Breast epithelium (tissue), 4 donors: Measurements from ENCODE around the gene NRP1. TPM values are rescaled to one million over a fixed set of nuclear protein-coding genes. Genes with fewer than 3 reads are reported as not detected.

Experiments
- DNase-seq, 2 donors: peaks; one replicate each; pipeline ENCODE4 v3.0.0-alpha.2; 2019; ENCODE audit warnings: low spot score in 2 of 2
- H3K27ac ChIP-seq, 2 donors: fragments of 200-600 bp; sonication (generic) in 1 of 2; one replicate each; pipeline ENCODE4 v1.5.1; 2016 to 2019; ENCODE audit warnings: mild to moderate bottlenecking in 1 of 2
- H3K27me3 ChIP-seq, 2 donors: fragments of 200-600 bp; sonication (generic) in 1 of 2; one replicate each; pipeline versions ENCODE4 v1.5.1 to v1.6.0; 2017 to 2019; ENCODE audit warnings: control low read depth in 1 of 2, mild to moderate bottlenecking in 1 of 2
- H3K36me3 ChIP-seq: fragments of 200-600 bp; one replicate; pipeline ENCODE4 v1.5.1; 2019
- H3K4me1 ChIP-seq, 2 donors: fragments of 200-600 bp; sonication (generic); one replicate each; pipeline ENCODE4 v1.5.1; 2016 to 2019; ENCODE audit warnings: control low read depth in 1 of 2
- H3K4me3 ChIP-seq, 3 donors: fragments of 200-600 bp; sonication (generic); 1 replicate in 2 of 3; 2 replicates in 1 of 3; pipeline ENCODE4 v1.5.1; 2016 to 2019; ENCODE audit warnings: mild to moderate bottlenecking in 3 of 3, moderate library complexity in 2 of 3
- H3K9me3 ChIP-seq, 2 donors: fragments of 200-600 bp; sonication (generic) in 1 of 2; one replicate each; pipeline ENCODE4 v1.5.1; 2016 to 2019; ENCODE audit warnings: control low read depth in 1 of 2
- POLR2A ChIP-seq: fragments of 450-650 bp; IDR thresholded peaks from one replicate; pipeline ENCODE4 v1.6.1; 2016; ENCODE audit warnings: antibody characterized with exemption, mild to moderate bottlenecking, moderate library complexity
- POLR2AphosphoS5 ChIP-seq, 3 donors: sonication (generic); formaldehyde crosslinking; IDR thresholded peaks; one replicate each; pipeline ENCODE4 v1.6.1; 2017; ENCODE audit warnings: antibody characterized with exemption in 3 of 3
- intact Hi-C: fragments of 100-400 bp; cut with DNase I; formaldehyde crosslinking; loops from one replicate; pipeline ENCODE4 v1.15.1; 2023; ENCODE audit warnings: low total_unique reads
- total RNA-seq, 3 donors: library from RNA; depleted of rRNA; stranded (reverse); fragments of >200 nt; gene quantifications; one replicate each; pipeline ENCODE4 v1.1.0, GENCODE V29; 2016
- TF ChIP-seq, protein P1 (sequence below), 3 donors: fragments of 450-650 bp; IDR thresholded peaks; one replicate each; pipeline ENCODE4 v1.5.1; 2016 to 2017; ENCODE audit warnings: antibody characterized with exemption in 3 of 3, mild to moderate bottlenecking in 3 of 3, moderate library complexity in 3 of 3

Gene NRP1
- total RNA-seq, 3 donors from 2014 or later = 50.8 to 76.0 (median 74.7) TPM

DNA sequence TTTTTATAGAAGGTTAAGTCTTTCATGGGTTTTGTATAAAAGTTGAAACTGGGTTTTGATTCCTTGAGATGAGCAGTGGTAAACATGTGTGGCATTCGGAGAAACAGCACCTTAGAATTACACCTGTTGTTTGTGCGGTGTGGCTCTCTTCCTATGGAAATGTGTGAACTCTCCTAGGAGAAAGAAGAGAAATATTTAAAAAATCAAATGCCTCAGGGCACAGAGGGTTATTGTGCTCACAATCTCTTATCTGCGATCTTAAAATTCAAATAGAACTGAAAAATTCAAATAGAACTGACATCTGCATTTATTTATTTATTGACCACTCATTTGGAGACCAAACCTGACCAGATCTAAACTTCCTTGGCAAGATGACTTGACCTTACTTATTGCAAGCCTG is 18.1 kb upstream of the NRP1 start:
- H3K36me3 ChIP-seq = no peaks in the 10 kb centered on the region
- H3K4me3 ChIP-seq = no peak overlapping the region
- H3K27ac ChIP-seq = no peak overlapping the region
- intact Hi-C loops = no loop called here
- TF ChIP-seq POLR2A (no peak), POLR2AphosphoS5 (IDR thresholded peaks at IDR 0.05) (no peak)
- TF ChIP-seq, protein P1, sequence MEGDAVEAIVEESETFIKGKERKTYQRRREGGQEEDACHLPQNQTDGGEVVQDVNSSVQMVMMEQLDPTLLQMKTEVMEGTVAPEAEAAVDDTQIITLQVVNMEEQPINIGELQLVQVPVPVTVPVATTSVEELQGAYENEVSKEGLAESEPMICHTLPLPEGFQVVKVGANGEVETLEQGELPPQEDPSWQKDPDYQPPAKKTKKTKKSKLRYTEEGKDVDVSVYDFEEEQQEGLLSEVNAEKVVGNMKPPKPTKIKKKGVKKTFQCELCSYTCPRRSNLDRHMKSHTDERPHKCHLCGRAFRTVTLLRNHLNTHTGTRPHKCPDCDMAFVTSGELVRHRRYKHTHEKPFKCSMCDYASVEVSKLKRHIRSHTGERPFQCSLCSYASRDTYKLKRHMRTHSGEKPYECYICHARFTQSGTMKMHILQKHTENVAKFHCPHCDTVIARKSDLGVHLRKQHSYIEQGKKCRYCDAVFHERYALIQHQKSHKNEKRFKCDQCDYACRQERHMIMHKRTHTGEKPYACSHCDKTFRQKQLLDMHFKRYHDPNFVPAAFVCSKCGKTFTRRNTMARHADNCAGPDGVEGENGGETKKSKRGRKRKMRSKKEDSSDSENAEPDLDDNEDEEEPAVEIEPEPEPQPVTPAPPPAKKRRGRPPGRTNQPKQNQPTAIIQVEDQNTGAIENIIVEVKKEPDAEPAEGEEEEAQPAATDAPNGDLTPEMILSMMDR (IDR thresholded peaks at IDR 0.05) = no peak
- no peaks in the 10 kb centered on the region for H3K4me1 ChIP-seq
- H3K27me3 ChIP-seq = no peaks in the 10 kb centered on the region
- DNase-seq = no peak
- no peaks in the 10 kb centered on the region for H3K9me3 ChIP-seq

DNA sequence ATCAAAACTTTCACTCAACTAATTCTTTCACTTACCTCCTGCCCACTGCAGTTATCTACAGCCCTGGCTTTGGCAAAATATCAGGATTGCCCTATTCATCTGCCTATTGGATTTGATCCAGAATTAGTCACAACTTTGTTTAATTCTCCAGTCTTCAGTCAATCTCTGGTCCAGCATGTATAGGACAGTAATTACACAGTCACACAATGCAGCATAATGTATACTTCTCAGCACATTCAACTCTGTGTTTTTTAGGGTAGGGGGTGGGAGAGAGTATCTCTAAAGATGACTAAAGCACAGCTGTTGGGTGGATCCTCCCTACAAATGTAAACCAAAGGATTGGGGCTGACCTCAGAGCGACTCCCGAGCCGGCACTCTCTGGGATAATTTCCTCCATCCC is 17.7 kb upstream of the NRP1 start:
- intact Hi-C loops = no loop called here

DNA sequence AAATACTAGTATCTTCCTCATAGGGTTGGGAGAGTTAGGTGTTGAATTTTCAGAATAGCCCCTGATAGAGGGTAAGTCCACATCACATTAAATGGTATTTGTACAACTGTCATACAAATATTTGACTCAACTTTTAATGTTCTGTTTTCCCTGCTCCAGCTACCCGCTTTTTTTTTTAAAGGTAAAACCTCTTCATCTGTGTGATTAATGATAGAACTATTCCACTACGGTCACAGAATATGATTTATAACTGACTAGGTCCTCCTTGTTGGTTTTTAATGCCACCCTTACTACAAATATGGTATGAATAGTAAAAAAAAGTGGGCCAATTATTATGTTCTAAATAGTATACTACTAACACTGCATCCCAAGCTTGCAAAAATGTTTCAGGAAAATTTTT is 15.6 kb upstream of the NRP1 start:
- no peaks in the 10 kb centered on the region for H3K36me3 ChIP-seq
- no peak overlapping the region for H3K4me3 ChIP-seq
- no peaks in the 10 kb centered on the region for H3K27me3 ChIP-seq
- TF ChIP-seq POLR2A (no peak), POLR2AphosphoS5 (IDR thresholded peaks at IDR 0.05) (no peak)
- TF ChIP-seq, protein P1 (IDR thresholded peaks at IDR 0.05) = no peak
- H3K9me3 ChIP-seq = no peaks in the 10 kb centered on the region
- no peaks in the 10 kb centered on the region for H3K4me1 ChIP-seq
- no peak for DNase-seq
- no peak overlapping the region for H3K27ac ChIP-seq
- intact Hi-C loops = no loop called here

More for the DNA sequence above, 17.7 kb upstream of the NRP1 start:
- H3K4me1 ChIP-seq = no peaks in the 10 kb centered on the region
- H3K4me3 ChIP-seq = no peak overlapping the region
- no peaks in the 10 kb centered on the region for H3K36me3 ChIP-seq
- no peak overlapping the region for H3K27ac ChIP-seq
- H3K27me3 ChIP-seq = no peaks in the 10 kb centered on the region
- H3K9me3 ChIP-seq = no peaks in the 10 kb centered on the region
- no peak for DNase-seq
- no peak for TF ChIP-seq POLR2A
- TF ChIP-seq, protein P1 (IDR thresholded peaks at IDR 0.05) = no peak
- no peak for TF ChIP-seq POLR2AphosphoS5 (IDR thresholded peaks at IDR 0.05)

DNA sequence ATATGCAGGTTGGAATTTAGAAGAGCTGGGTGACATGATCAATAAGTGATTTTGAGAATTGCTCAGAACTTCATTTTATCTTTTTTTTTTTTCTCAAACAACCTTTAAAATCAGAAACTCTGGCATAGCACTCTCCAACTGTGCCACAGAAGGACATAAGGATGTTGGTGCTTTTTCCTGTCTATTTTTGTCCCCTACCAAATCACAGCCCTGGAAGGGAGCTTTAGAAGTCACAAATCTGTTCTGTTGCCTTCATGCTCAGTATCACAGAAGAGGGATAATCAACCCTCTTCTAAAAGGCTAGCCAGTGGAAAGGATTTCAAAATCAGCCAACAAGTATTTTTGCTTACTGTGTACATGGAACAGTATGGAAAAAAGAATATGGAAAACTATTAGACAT is 14.8 kb upstream of the NRP1 start:
- Histone ChIP-seq H3K4me3 (no peak overlapping the region), H3K9me3 (no peaks in the 10 kb centered on the region), H3K27ac (no peak overlapping the region), H3K4me1 (no peaks in the 10 kb centered on the region), H3K36me3 (no peaks in the 10 kb centered on the region), H3K27me3 (no peaks in the 10 kb centered on the region)
- no peak for TF ChIP-seq POLR2A
- TF ChIP-seq, protein P1 (IDR thresholded peaks at IDR 0.05) = no peak
- TF ChIP-seq POLR2AphosphoS5 (IDR thresholded peaks at IDR 0.05) = no peak
- DNase-seq = no peak
- intact Hi-C loops = loop anchor here (5.0 to 10.0 kb wide), 2 partner anchors 126 to 528 kb away; no protein-coding TSS in a partner anchor

DNA sequence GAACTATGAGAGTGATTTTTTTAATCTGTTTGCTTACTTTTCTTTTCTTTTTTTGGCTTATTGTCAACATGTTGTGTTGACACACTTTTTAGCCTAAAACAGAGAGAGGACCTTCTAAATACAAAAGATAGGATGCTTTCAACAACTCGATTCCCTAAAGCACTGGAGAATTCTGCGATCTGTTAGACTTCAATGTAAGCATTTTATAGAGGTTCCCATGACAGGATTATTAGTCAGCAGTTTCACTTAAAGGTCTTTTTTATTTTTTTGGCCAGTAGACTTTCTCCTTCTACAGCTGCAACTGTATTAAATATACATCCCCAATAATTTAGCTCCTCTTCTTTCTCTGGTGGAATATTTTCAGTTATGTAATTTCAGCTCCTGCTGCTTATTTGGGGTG is 12.7 kb upstream of the NRP1 start:
- no peak for TF ChIP-seq POLR2AphosphoS5 (IDR thresholded peaks at IDR 0.05)
- TF ChIP-seq, protein P1 (IDR thresholded peaks at IDR 0.05) = no peak
- no peak for TF ChIP-seq POLR2A
- no peaks in the 10 kb centered on the region for H3K27me3 ChIP-seq
- H3K4me1 ChIP-seq = no peaks in the 10 kb centered on the region
- H3K4me3 ChIP-seq = no peak overlapping the region
- H3K9me3 ChIP-seq = no peaks in the 10 kb centered on the region
- DNase-seq = no peak
- no peak overlapping the region for H3K27ac ChIP-seq
- H3K36me3 ChIP-seq = no peaks in the 10 kb centered on the region
- intact Hi-C loops = loop anchor here (5.0 to 10.0 kb wide), 2 partner anchors 128 to 530 kb away; no protein-coding TSS in a partner anchor
